Measurements from ENCODE around the gene RIMKLA. TPM values are rescaled to one million over a fixed set of nuclear protein-coding genes. Genes with fewer than 3 reads are reported as not detected.

RIMKLA gene
- total RNA-seq, 4 donors from 2014 or later, result 2.4 to 11.9 (median 8.8) TPM

DNA sequence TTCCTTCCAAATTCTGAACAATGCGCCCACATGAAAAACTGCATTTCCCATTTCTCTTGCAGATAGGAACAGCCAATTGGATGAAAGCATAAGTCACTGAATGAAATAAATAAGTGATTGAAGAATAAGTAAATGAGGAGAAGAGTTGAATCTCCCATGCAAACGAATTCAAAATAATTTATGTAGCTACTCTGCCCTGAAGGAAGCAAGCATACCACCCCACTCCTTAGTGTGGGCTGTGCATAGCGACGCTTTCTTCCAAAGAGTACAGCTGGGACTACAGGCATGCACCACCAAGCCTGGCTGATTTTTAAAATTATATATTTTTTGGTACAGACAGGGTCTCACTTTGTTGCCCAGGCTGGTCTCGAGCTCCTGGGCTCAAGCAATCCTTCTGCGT is 16.5 kb upstream of the RIMKLA start:
- Histone ChIP-seq H3K27me3 (no peaks in the 10 kb centered on the region), H3K4me1 (peaks cover 0 to 8% (median 0%) of the 10 kb centered on the region in 4 donors), H3K27ac (no peak overlapping the region), H3K36me3 (no peaks in the 10 kb centered on the region), H3K4me3 (no peak overlapping the region), H3K9me3 (no peaks in the 10 kb centered on the region)
- in situ Hi-C loops (cut with MboI; ENCODE audit: low pct_ligation_motif_present in 1 of 4, low pct_unique_long_range_greater_than_20kb in 1 of 4, low sequenced_read_pairs in 3 of 4) (no loop called here), intact Hi-C loops (cut with DNase I; ENCODE audit: low total_unique reads) (no loop called here)
- no peak for DNase-seq
- 86 to 88% methylated on average over 3 to 6 of the region's 6 CpGs for WGBS, 2 donors (ENCODE audit: low coverage in 1 of 2)
- TF ChIP-seq EP300 (IDR thresholded peaks at IDR 0.05; ENCODE audit: low read depth), result no peak
- no peak for TF ChIP-seq POLR2A (IDR thresholded peaks at IDR 0.05)
- TF ChIP-seq, protein P1, sequence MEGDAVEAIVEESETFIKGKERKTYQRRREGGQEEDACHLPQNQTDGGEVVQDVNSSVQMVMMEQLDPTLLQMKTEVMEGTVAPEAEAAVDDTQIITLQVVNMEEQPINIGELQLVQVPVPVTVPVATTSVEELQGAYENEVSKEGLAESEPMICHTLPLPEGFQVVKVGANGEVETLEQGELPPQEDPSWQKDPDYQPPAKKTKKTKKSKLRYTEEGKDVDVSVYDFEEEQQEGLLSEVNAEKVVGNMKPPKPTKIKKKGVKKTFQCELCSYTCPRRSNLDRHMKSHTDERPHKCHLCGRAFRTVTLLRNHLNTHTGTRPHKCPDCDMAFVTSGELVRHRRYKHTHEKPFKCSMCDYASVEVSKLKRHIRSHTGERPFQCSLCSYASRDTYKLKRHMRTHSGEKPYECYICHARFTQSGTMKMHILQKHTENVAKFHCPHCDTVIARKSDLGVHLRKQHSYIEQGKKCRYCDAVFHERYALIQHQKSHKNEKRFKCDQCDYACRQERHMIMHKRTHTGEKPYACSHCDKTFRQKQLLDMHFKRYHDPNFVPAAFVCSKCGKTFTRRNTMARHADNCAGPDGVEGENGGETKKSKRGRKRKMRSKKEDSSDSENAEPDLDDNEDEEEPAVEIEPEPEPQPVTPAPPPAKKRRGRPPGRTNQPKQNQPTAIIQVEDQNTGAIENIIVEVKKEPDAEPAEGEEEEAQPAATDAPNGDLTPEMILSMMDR (IDR thresholded peaks at IDR 0.05), result no peak
- no peak for TF ChIP-seq POLR2AphosphoS5 (IDR thresholded peaks at IDR 0.05)

DNA sequence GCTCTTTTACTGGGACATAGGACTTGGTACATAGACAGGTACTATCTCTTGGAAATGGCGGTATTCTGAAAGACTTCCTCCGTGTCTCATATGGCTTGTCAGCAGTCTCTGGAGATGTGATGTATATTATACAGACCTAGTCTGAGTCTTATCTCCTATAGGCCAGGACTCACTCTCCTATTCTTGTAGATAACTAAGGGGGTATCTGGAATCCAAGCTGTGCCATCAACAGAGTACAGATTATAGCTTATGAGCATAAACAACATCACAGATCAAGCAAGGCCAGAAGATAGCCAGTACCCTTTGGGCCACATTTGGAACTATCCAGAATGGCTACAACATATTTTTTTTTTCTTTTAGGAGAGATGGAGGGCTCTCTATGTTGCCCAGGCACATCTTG is 16.1 kb upstream of the RIMKLA start:
- in situ Hi-C loops (cut with MboI; ENCODE audit: low pct_ligation_motif_present in 1 of 4, low pct_unique_long_range_greater_than_20kb in 1 of 4, low sequenced_read_pairs in 3 of 4) (no loop called here), intact Hi-C loops (cut with DNase I; ENCODE audit: low total_unique reads) (no loop called here)
- TF ChIP-seq POLR2A (IDR thresholded peaks at IDR 0.05) (no peak), EP300 (IDR thresholded peaks at IDR 0.05; ENCODE audit: low read depth) (no peak), POLR2AphosphoS5 (IDR thresholded peaks at IDR 0.05) (no peak)
- TF ChIP-seq, protein P1 (IDR thresholded peaks at IDR 0.05), result no peak
- H3K9me3 ChIP-seq, result no peaks in the 10 kb centered on the region
- H3K4me3 ChIP-seq, result no peak overlapping the region
- 96% methylated on average over 2 of the region's 2 CpGs; no CpG with 5 or more reads in 1 of the 2 donors for WGBS, 2 donors (ENCODE audit: low coverage in 1 of 2)
- no peaks in the 10 kb centered on the region for H3K27me3 ChIP-seq
- no peak overlapping the region for H3K27ac ChIP-seq
- no peak for DNase-seq
- peaks cover 0 to 8% (median 0%) of the 10 kb centered on the region in 4 donors for H3K4me1 ChIP-seq
- no peaks in the 10 kb centered on the region for H3K36me3 ChIP-seq

GRCh38 chr1:42365118-42365517 is 15.5 kb upstream of the RIMKLA start:
- no peak for DNase-seq
- H3K4me1 ChIP-seq, result peaks cover 0 to 8% (median 0%) of the 10 kb centered on the region in 4 donors
- 75 to 94% methylated on average over 2 of the region's 2 CpGs for WGBS, 2 donors (ENCODE audit: low coverage in 1 of 2)
- intact Hi-C loops (cut with DNase I; ENCODE audit: low total_unique reads) (no loop called here), in situ Hi-C loops (cut with MboI; ENCODE audit: low pct_ligation_motif_present in 1 of 4, low pct_unique_long_range_greater_than_20kb in 1 of 4, low sequenced_read_pairs in 3 of 4) (no loop called here)
- no peaks in the 10 kb centered on the region for H3K36me3 ChIP-seq
- no peaks in the 10 kb centered on the region for H3K27me3 ChIP-seq
- H3K27ac ChIP-seq, result no peak overlapping the region
- H3K9me3 ChIP-seq, result no peaks in the 10 kb centered on the region
- TF ChIP-seq EP300 (IDR thresholded peaks at IDR 0.05; ENCODE audit: low read depth), result no peak
- no peak for TF ChIP-seq POLR2A (IDR thresholded peaks at IDR 0.05)
- no peak for TF ChIP-seq POLR2AphosphoS5 (IDR thresholded peaks at IDR 0.05)
- TF ChIP-seq, protein P1 (IDR thresholded peaks at IDR 0.05), result no peak
- H3K4me3 ChIP-seq, result no peak overlapping the region

GRCh38 chr1:42368096-42368795 is 12.3 kb upstream of the RIMKLA start:
- in situ Hi-C loops (cut with MboI; ENCODE audit: low pct_ligation_motif_present in 1 of 4, low pct_unique_long_range_greater_than_20kb in 1 of 4, low sequenced_read_pairs in 3 of 4), result no loop called here
- peaks cover 0 to 8% (median 0%) of the 10 kb centered on the region in 4 donors for H3K4me1 ChIP-seq
- intact Hi-C loops (cut with DNase I; ENCODE audit: low total_unique reads), result no loop called here
- TF ChIP-seq POLR2A (IDR thresholded peaks at IDR 0.05), result no peak
- TF ChIP-seq EP300 (IDR thresholded peaks at IDR 0.05; ENCODE audit: low read depth), result no peak
- TF ChIP-seq, protein P1 (IDR thresholded peaks at IDR 0.05), result no peak
- TF ChIP-seq POLR2AphosphoS5 (IDR thresholded peaks at IDR 0.05), result no peak
- no peak for DNase-seq
- no peaks in the 10 kb centered on the region for H3K9me3 ChIP-seq
- no peaks in the 10 kb centered on the region for H3K36me3 ChIP-seq
- WGBS, 2 donors (ENCODE audit: low coverage in 1 of 2), result 45 to 74% methylated on average over 4 to 7 of the region's 7 CpGs
- H3K27ac ChIP-seq, result no peak overlapping the region
- no peak overlapping the region for H3K4me3 ChIP-seq
- no peaks in the 10 kb centered on the region for H3K27me3 ChIP-seq
